DND-41 (cell line): ENCODE data around the gene COL4A6.

Experiments
- ATAC-seq: fragments of 200-7000 bp; cut with Tn5 transposase; 3 replicates; pipeline ENCODE4 v1.9.1; 2021; ENCODE audit warnings: low read depth; ENCODE audit not compliant: insufficient read depth
- DNase-seq: peaks from one replicate; pipeline ENCODE4 v3.0.0-alpha.2; 2020
- H2AFZ ChIP-seq: 2 replicates; pipeline ENCODE4 v1.6.0; 2012; ENCODE audit warnings: low read depth, low read length
- H3K27ac ChIP-seq: 2 replicates; pipeline ENCODE4 v1.5.1; 2012; ENCODE audit warnings: low read length, inconsistent platforms
- H3K27me3 ChIP-seq: fragments of 200-600 bp; sonication (generic); 2 replicates; pipeline ENCODE4 v1.6.0; 2012; ENCODE audit warnings: low read length, mild to moderate bottlenecking, inconsistent platforms; ENCODE audit not compliant: insufficient read depth, poor library complexity
- H3K36me3 ChIP-seq: 2 replicates; pipeline ENCODE4 v1.5.1; 2012; ENCODE audit warnings: low read length, inconsistent platforms; ENCODE audit not compliant: insufficient read depth
- H3K4me1 ChIP-seq: 2 replicates; pipeline ENCODE4 v1.5.1; 2012; ENCODE audit warnings: mild to moderate bottlenecking, low read length; ENCODE audit not compliant: insufficient read depth
- H3K4me2 ChIP-seq: 2 replicates; pipeline ENCODE4 v1.6.0; 2012; ENCODE audit warnings: mild to moderate bottlenecking, moderate library complexity, low read length, inconsistent platforms; ENCODE audit not compliant: insufficient read depth
- H3K4me3 ChIP-seq, 2 experiments: fragments of 200-600 bp in 1 of 2; shearing (Covaris generic) in 1 of 2; 2 replicates each; pipeline ENCODE4 v1.5.1; 2012 to 2016; ENCODE audit warnings: inconsistent platforms in 2 of 2, low read length in 2 of 2, mild to moderate bottlenecking in 2 of 2, low read depth in 1 of 2, moderate library complexity in 1 of 2
- H3K79me2 ChIP-seq: 2 replicates; pipeline ENCODE4 v1.6.0; 2012; ENCODE audit warnings: low read length, inconsistent platforms; ENCODE audit not compliant: insufficient read depth
- H3K9ac ChIP-seq: 2 replicates; pipeline ENCODE4 v1.6.0; 2012; ENCODE audit warnings: low read depth, mild to moderate bottlenecking, inconsistent platforms, low read length, moderate library complexity
- H3K9me3 ChIP-seq: 2 replicates; pipeline ENCODE4 v1.5.1; 2012; ENCODE audit warnings: low read length, moderate library complexity, mild to moderate bottlenecking, inconsistent platforms; ENCODE audit not compliant: insufficient read depth, severe bottlenecking
- H4K20me1 ChIP-seq: 2 replicates; pipeline ENCODE4 v1.6.0; 2012; ENCODE audit warnings: low read length; ENCODE audit not compliant: insufficient read depth
- CTCF ChIP-seq: IDR thresholded peaks from 2 replicates; pipeline ENCODE4 v1.5.1; 2012; ENCODE audit warnings: borderline replicate concordance, low read length, moderate library complexity, mild to moderate bottlenecking; ENCODE audit not compliant: poor library complexity, severe bottlenecking; ENCODE audit errors: extremely low read depth
- EZH2 ChIP-seq: IDR thresholded peaks from 3 replicates; pipeline ENCODE4 v1.6.1; 2012; ENCODE audit warnings: borderline replicate concordance, low read depth, mild to moderate bottlenecking, moderate library complexity, low read length, inconsistent platforms; ENCODE audit not compliant: severe bottlenecking

Gene COL4A6

GRCh38 chrX:108254636-108255035 lies 183.6 kb downstream of the COL4A6 start:
- no peak for ATAC-seq

GRCh38 chrX:108250654-108251579 lies 187.3 kb downstream of the COL4A6 start:
- no peaks in the 10 kb centered on the region for H3K27me3 ChIP-seq
- no peak for ATAC-seq
- H3K4me1 ChIP-seq = no peaks in the 10 kb centered on the region
- H3K79me2 ChIP-seq = no peaks in the 10 kb centered on the region
- no peaks in the 10 kb centered on the region for H3K36me3 ChIP-seq
- DNase-seq = no peak
- no peaks in the 10 kb centered on the region for H4K20me1 ChIP-seq
- TF ChIP-seq EZH2 (no peak), CTCF (no peak)
- H3K4me3 ChIP-seq = no peak overlapping the region
- H2AFZ ChIP-seq = no peak overlapping the region
- no peak overlapping the region for H3K9ac ChIP-seq
- no peak overlapping the region for H3K27ac ChIP-seq
- H3K4me2 ChIP-seq = no peak overlapping the region
- H3K9me3 ChIP-seq = no peaks in the 10 kb centered on the region

More at GRCh38 chrX:108254636-108255035, 183.6 kb downstream of the COL4A6 start:
- TF ChIP-seq CTCF = no peak
- TF ChIP-seq EZH2 = no peak
- H4K20me1 ChIP-seq = no peaks in the 10 kb centered on the region
- H3K9ac ChIP-seq = no peak overlapping the region
- H3K27me3 ChIP-seq = no peaks in the 10 kb centered on the region
- no peak overlapping the region for H3K4me3 ChIP-seq
- no peak overlapping the region for H2AFZ ChIP-seq
- no peaks in the 10 kb centered on the region for H3K9me3 ChIP-seq
- no peak for DNase-seq
- no peaks in the 10 kb centered on the region for H3K79me2 ChIP-seq
- H3K36me3 ChIP-seq = no peaks in the 10 kb centered on the region
- H3K4me1 ChIP-seq = no peaks in the 10 kb centered on the region
- no peak overlapping the region for H3K4me2 ChIP-seq
- H3K27ac ChIP-seq = no peak overlapping the region

- DNase-seq (no peak), ATAC-seq (no peak)
- TF ChIP-seq CTCF = no peak
- TF ChIP-seq EZH2 = no peak
- H3K4me3 ChIP-seq = no peak overlapping the region
- no peaks in the 10 kb centered on the region for H3K27me3 ChIP-seq
- no peaks in the 10 kb centered on the region for H4K20me1 ChIP-seq
- no peaks in the 10 kb centered on the region for H3K9me3 ChIP-seq
- H2AFZ ChIP-seq = no peak overlapping the region
- no peak overlapping the region for H3K9ac ChIP-seq
- H3K4me2 ChIP-seq = no peak overlapping the region
- H3K27ac ChIP-seq = no peak overlapping the region
- no peaks in the 10 kb centered on the region for H3K4me1 ChIP-seq
- H3K36me3 ChIP-seq = no peaks in the 10 kb centered on the region
- no peaks in the 10 kb centered on the region for H3K79me2 ChIP-seq
These were observed 191.8 kb downstream of the COL4A6 start for GRCh38 chrX:108246304-108246954.
